SU-DHL-6 (cell line): ENCODE data around the gene ESM1.

ENCODE experiments used
- H2AFZ ChIP-seq: fragments of 200-600 bp; sonication (generic); 2 replicates; pipeline ENCODE4 v1.6.1; 2014; ENCODE audit warnings: low read depth, mild to moderate bottlenecking, moderate library complexity, mixed read lengths, antibody characterized with exemption, low read length; ENCODE audit not compliant: severe bottlenecking
- H3F3A ChIP-seq: fragments of 200-600 bp; shearing (Covaris generic); 2 replicates; pipeline ENCODE4 v1.6.0; 2016; ENCODE audit warnings: antibody characterized with exemption, mild to moderate bottlenecking; ENCODE audit not compliant: insufficient read depth
- H3K27ac ChIP-seq: fragments of 200-600 bp; sonication (generic); 2 replicates; pipeline ENCODE4 v1.5.1; 2016; ENCODE audit warnings: low read depth, mild to moderate bottlenecking, low read length, moderate library complexity, mixed read lengths
- H3K27me3 ChIP-seq: fragments of 200-600 bp; sonication (generic), shearing (Covaris generic); 2 replicates; pipeline ENCODE4 v1.6.0; 2014; ENCODE audit warnings: mild to moderate bottlenecking, low read length
- H3K36me3 ChIP-seq: fragments of 200-600 bp; sonication (generic); 2 replicates; pipeline ENCODE4 v1.6.1; 2014; ENCODE audit warnings: mild to moderate bottlenecking, low read length, mixed read lengths
- H3K4me2 ChIP-seq: fragments of 300-600, 200-600 bp; shearing (Covaris generic), sonication (generic); 2 replicates; pipeline ENCODE4 v1.6.0; 2014; ENCODE audit warnings: low read length, low read depth, mild to moderate bottlenecking; ENCODE audit not compliant: poor library complexity, severe bottlenecking
- H3K4me3 ChIP-seq: fragments of 200-600 bp; sonication (generic); 2 replicates; pipeline ENCODE4 v1.5.1; 2014; ENCODE audit warnings: antibody characterized with exemption, low read length, mild to moderate bottlenecking, mixed read lengths; ENCODE audit not compliant: insufficient read depth, poor library complexity, severe bottlenecking
- H3K79me2 ChIP-seq: fragments of 200-600 bp; sonication (generic); 2 replicates; pipeline ENCODE4 v1.6.1; 2014; ENCODE audit warnings: mild to moderate bottlenecking, low read length, moderate library complexity; ENCODE audit not compliant: insufficient read depth
- H3K9ac ChIP-seq: fragments of 200-600 bp; sonication (generic); 2 replicates; pipeline ENCODE4 v1.7.0; 2014; ENCODE audit warnings: mild to moderate bottlenecking, low read length
- H3K9me2 ChIP-seq: fragments of 200-600 bp; sonication (generic); replicated peaks from 2 replicates; pipeline ENCODE4 v1.6.1; 2014; ENCODE audit warnings: low read length; ENCODE audit not compliant: insufficient read depth
- H3K9me3 ChIP-seq: fragments of 200-600 bp; sonication (generic); 2 replicates; pipeline ENCODE4 v1.6.1; 2014; ENCODE audit warnings: low read length, mixed read lengths; ENCODE audit not compliant: insufficient read depth
- H4K20me1 ChIP-seq: fragments of 200-600 bp; sonication (generic); 2 replicates; pipeline ENCODE4 v1.6.1; 2014; ENCODE audit warnings: low read depth, mild to moderate bottlenecking, antibody characterized with exemption, low read length, moderate library complexity, mixed read lengths
- EZH2phosphoT487 ChIP-seq: fragments of 200-600 bp; sonication (generic), shearing (Covaris generic); conservative IDR thresholded peaks from 2 replicates; pipeline ENCODE4 v1.6.1; 2018; ENCODE audit warnings: mild to moderate bottlenecking, antibody characterized with exemption, low read length, moderate library complexity, mixed read lengths
- TF ChIP-seq, protein P1 (sequence below): fragments of 200-600 bp; sonication (generic); IDR thresholded peaks from one replicate; pipeline ENCODE4 v1.5.1; 2017; ENCODE audit warnings: antibody characterized with exemption, mild to moderate bottlenecking, low read length, moderate library complexity; ENCODE audit not compliant: insufficient read depth, poor library complexity, severe bottlenecking

The ESM1 gene

DNA sequence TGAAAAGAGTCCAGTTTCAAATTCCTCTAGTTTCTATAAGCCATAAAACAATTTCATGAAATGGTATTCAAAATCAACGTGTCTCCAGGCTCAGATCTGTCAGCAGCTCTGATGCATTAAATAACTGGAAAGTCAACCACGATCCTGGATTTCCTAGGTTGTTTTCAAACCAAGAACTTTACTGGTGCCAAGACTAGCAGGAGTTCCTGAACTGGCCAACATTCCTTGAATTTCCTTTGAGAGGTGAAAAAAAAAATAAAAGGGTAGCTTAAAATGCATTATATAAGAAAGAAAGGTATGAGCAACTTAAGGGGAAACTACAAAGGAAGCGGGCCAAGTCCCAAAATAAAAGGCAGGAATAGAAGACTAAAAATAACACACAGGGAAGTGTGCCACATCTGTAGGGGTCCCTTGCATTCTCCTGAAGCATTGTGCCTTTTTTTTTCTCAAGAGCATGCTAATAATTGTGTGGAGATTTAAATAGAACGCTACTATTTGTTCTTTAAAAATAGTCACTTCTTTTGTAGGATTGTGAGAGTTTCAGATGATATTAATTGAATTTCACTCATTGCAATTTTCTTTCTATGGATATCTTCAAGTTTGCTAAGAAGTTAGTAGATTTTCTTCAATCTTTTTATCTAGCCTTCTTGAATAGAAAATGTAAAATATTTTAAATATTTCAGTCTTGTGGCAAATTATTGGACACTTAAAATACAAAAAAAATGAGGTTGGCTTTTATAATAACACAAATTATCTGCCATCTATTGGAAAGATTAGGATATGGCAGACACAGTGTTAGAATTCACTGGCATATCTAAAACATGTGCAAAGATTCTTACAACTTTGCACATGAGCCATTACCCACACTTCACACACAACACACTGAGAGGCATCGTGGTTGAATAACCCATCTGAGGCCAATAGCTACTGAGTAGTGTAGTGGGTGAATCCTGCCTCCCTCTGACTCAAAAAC, 15.3 kb downstream of the ESM1 start:
- Histone ChIP-seq H4K20me1 (no peaks in the 10 kb centered on the region), H3K9ac (no peak overlapping the region), H3K9me2 (no peaks in the 10 kb centered on the region), H3K4me2 (no peak overlapping the region), H3K4me3 (no peak overlapping the region), H3K27me3 (no peaks in the 10 kb centered on the region), H3F3A (no peaks in the 10 kb centered on the region), H2AFZ (no peak overlapping the region), H3K9me3 (no peaks in the 10 kb centered on the region), H3K79me2 (no peaks in the 10 kb centered on the region), H3K27ac (no peak overlapping the region), H3K36me3 (no peaks in the 10 kb centered on the region)
- TF ChIP-seq EZH2phosphoT487, result no peak
- TF ChIP-seq, protein P1, sequence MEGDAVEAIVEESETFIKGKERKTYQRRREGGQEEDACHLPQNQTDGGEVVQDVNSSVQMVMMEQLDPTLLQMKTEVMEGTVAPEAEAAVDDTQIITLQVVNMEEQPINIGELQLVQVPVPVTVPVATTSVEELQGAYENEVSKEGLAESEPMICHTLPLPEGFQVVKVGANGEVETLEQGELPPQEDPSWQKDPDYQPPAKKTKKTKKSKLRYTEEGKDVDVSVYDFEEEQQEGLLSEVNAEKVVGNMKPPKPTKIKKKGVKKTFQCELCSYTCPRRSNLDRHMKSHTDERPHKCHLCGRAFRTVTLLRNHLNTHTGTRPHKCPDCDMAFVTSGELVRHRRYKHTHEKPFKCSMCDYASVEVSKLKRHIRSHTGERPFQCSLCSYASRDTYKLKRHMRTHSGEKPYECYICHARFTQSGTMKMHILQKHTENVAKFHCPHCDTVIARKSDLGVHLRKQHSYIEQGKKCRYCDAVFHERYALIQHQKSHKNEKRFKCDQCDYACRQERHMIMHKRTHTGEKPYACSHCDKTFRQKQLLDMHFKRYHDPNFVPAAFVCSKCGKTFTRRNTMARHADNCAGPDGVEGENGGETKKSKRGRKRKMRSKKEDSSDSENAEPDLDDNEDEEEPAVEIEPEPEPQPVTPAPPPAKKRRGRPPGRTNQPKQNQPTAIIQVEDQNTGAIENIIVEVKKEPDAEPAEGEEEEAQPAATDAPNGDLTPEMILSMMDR, result no peak

DNA sequence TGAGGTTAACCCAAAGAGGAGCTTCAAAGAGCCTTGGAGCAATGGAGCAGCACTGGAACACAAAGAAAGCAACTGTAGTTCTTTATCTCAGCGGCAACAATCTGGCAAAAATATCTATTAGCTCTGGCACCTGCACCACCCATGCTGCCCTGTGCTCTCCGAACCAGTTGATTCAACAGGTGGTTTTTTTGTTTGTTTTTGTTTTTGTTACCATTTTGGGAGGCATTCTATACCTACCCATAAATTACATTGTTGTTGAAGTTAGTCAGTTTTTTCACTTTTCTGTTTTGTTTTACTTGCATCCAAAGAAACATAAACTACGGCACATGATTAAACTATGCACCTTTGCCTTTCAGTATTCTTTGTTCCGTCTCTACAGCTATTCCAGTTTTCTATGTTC, 16.2 kb downstream of the ESM1 start:
- no peaks in the 10 kb centered on the region for H3K36me3 ChIP-seq
- no peak for TF ChIP-seq EZH2phosphoT487
- TF ChIP-seq, protein P1, result no peak
- no peaks in the 10 kb centered on the region for H3K27me3 ChIP-seq
- H3K9me3 ChIP-seq, result no peaks in the 10 kb centered on the region
- no peaks in the 10 kb centered on the region for H3K9me2 ChIP-seq
- no peaks in the 10 kb centered on the region for H3K79me2 ChIP-seq
- H3F3A ChIP-seq, result no peaks in the 10 kb centered on the region
- no peak overlapping the region for H3K4me3 ChIP-seq
- H3K9ac ChIP-seq, result no peak overlapping the region
- no peak overlapping the region for H3K4me2 ChIP-seq
- H2AFZ ChIP-seq, result no peak overlapping the region
- H3K27ac ChIP-seq, result no peak overlapping the region
- no peaks in the 10 kb centered on the region for H4K20me1 ChIP-seq

DNA sequence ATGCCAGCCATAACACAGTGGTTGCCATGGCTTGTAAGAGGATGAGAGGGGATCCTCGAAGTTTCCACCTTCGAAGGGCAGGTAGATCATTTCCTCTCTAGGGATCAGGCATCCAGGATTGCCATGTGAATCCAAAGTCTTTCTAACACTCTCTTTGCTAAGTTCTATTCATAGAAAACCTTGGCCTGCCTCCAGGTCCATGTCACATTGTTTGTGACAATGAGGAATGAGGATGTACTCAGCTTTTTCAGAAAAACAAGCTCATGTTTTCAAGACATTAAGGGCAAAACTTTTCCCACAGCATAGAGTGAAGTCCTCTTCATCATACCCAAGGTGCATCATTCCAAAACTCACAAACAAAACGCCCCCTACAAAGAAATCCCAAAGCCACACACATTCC, 19.6 kb downstream of the ESM1 start:
- Histone ChIP-seq H3K9ac (no peak overlapping the region), H3K27me3 (no peaks in the 10 kb centered on the region)
- TF ChIP-seq EZH2phosphoT487, result no peak
- TF ChIP-seq, protein P1, result no peak

More for the DNA sequence above, 19.6 kb downstream of the ESM1 start:
- Histone ChIP-seq H2AFZ (no peak overlapping the region), H3K36me3 (no peaks in the 10 kb centered on the region), H3K79me2 (no peaks in the 10 kb centered on the region), H3F3A (no peaks in the 10 kb centered on the region), H3K4me2 (no peak overlapping the region), H3K9me3 (no peaks in the 10 kb centered on the region), H3K9me2 (no peaks in the 10 kb centered on the region), H4K20me1 (no peaks in the 10 kb centered on the region), H3K27ac (no peak overlapping the region), H3K4me3 (no peak overlapping the region)
